Measurements from ENCODE around the gene GPR158. TPM values are rescaled to one million over a fixed set of nuclear protein-coding genes. Genes with fewer than 3 reads are reported as not detected.

Gene GPR158
- total RNA-seq, 1 experiment from 2014 or later = 0.24 TPM

DNA sequence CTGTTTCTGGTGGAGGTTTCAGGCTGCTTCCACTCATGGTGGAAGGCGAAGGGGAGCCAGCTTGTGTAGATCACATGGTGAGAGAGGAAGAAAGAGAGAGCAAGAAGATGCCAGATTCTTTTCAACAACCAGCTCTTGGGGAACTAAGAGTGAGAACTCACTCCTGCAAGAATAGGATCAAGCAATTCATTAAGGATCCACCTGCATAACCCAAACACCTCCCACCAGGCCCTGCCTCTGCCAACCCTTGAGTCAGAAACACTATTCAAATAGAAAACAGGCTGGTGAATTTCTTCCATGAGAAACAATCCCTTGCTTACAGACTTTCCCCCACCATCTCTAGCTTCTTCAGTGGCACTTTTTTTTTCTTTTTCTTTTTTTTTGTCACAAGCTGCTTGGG is 317.2 kb downstream of the GPR158 start:
- no peak overlapping the region for H3K23ac ChIP-seq (ENCODE audit: insufficient read length, low read depth, low read length)
- no peak overlapping the region for H3K18ac ChIP-seq (ENCODE audit: insufficient read length, low read depth, low read length)
- H3K4me3 Mint-ChIP-seq = no peak overlapping the region; a peak in 1 of 5 replicates
- H4K5ac ChIP-seq (ENCODE audit: insufficient read length, low read depth, low read length) = no peak overlapping the region
- H3K27ac Mint-ChIP-seq = peak overlapping the region; percentile 82 to 91 (median 87)
- TF ChIP-seq, protein P1, sequence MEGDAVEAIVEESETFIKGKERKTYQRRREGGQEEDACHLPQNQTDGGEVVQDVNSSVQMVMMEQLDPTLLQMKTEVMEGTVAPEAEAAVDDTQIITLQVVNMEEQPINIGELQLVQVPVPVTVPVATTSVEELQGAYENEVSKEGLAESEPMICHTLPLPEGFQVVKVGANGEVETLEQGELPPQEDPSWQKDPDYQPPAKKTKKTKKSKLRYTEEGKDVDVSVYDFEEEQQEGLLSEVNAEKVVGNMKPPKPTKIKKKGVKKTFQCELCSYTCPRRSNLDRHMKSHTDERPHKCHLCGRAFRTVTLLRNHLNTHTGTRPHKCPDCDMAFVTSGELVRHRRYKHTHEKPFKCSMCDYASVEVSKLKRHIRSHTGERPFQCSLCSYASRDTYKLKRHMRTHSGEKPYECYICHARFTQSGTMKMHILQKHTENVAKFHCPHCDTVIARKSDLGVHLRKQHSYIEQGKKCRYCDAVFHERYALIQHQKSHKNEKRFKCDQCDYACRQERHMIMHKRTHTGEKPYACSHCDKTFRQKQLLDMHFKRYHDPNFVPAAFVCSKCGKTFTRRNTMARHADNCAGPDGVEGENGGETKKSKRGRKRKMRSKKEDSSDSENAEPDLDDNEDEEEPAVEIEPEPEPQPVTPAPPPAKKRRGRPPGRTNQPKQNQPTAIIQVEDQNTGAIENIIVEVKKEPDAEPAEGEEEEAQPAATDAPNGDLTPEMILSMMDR (conservative IDR thresholded peaks at IDR 0.05) = no peak
- WGBS (ENCODE audit: extremely low coverage, insufficient read length, low lambda C conversion rate) = no CpG with 5 or more reads among the region's 1 CpG
- H3K9me3 Mint-ChIP-seq = no peaks in the 10 kb centered on the region
- peaks cover 3% of the 10 kb centered on the region; the same call in 1 of the 2 replicates for H3K4me1 ChIP-seq (ENCODE audit: insufficient read depth, low read length)
- no peaks in the 10 kb centered on the region for H3K36me3 Mint-ChIP-seq (ENCODE audit: insufficient read depth in 1 of 3, low read depth in 3 of 3)
- H3K56ac ChIP-seq (ENCODE audit: insufficient read length, low read depth, low read length) = no peak overlapping the region
- no peak overlapping the region for H2BK12ac ChIP-seq (ENCODE audit: insufficient read length, low read depth, low read length)
- no peak overlapping the region for H2BK15ac ChIP-seq (ENCODE audit: low read depth, low read length)
- no peaks in the 10 kb centered on the region for H3K79me1 ChIP-seq (ENCODE audit: insufficient read depth, low read depth, low read length, poor library complexity, severe bottlenecking)
- H3K79me2 ChIP-seq (ENCODE audit: insufficient read depth, low read length) = no peaks in the 10 kb centered on the region
- peaks cover 42 to 46% of the 10 kb centered on the region in 2 experiments for H3K4me1 Mint-ChIP-seq
- no peak for DNase-seq
- no peak overlapping the region for H3K14ac ChIP-seq (ENCODE audit: insufficient read depth, low read length)
- H4K20me1 ChIP-seq (ENCODE audit: control insufficient read depth, insufficient read depth, insufficient read length) = no peaks in the 10 kb centered on the region
- H4K91ac ChIP-seq (ENCODE audit: insufficient read length, low read depth, low read length) = no peak overlapping the region
- no peak overlapping the region for H3K9ac ChIP-seq (ENCODE audit: extremely low read depth, insufficient read length, low read length)
- H3T11ph ChIP-seq (ENCODE audit: low read length) = no peak overlapping the region
- no peak overlapping the region for H4K8ac ChIP-seq (replicated peaks; ENCODE audit: insufficient read length, low read depth, low read length)
- H3K27me3 ChIP-seq (ENCODE audit: insufficient read depth, low read length) = no peaks in the 10 kb centered on the region
- no peak overlapping the region for H3K4ac ChIP-seq (ENCODE audit: low read depth, low read length)
- no peak overlapping the region for H3K4me2 ChIP-seq (ENCODE audit: insufficient read depth, insufficient read length, low read length)
- no peak overlapping the region for H2AFZ ChIP-seq (ENCODE audit: low read length)
- no peak overlapping the region for H2BK20ac ChIP-seq (ENCODE audit: low read depth, low read length, poor library complexity, severe bottlenecking)
- H3K23me2 ChIP-seq (ENCODE audit: insufficient read length, low read depth, low read length, poor library complexity, severe bottlenecking) = no peaks in the 10 kb centered on the region
- H3K27me3 Mint-ChIP-seq (ENCODE audit: low read depth) = no peaks in the 10 kb centered on the region
- no peaks in the 10 kb centered on the region for H3K9me3 ChIP-seq (ENCODE audit: control insufficient read depth, low read depth, low read length)
- H2BK5ac ChIP-seq (ENCODE audit: insufficient read length, low read length) = no peak overlapping the region
- no peak overlapping the region for H3K27ac ChIP-seq (ENCODE audit: insufficient read length, low read depth, low read length)
- H2AK5ac ChIP-seq (ENCODE audit: insufficient read length, low read length) = no peak overlapping the region
- H2BK120ac ChIP-seq (ENCODE audit: low read depth, low read length, poor library complexity, severe bottlenecking) = no peak overlapping the region
